ENCODE data around the gene TRIM75. TPM values are rescaled to one million over a fixed set of nuclear protein-coding genes. Genes with fewer than 3 reads are reported as not detected.
"Not testable (repeated sequence)": the region's sequence is repeated elsewhere in the genome, so short reads cannot be mapped to it uniquely, and the experiment has no call there.

TRIM75 gene
- total RNA-seq, result not detected

GRCh38 chr4:165053645-165054044 is at the start of gene TRIM75:
TSS of gene TRIM75 (plus strand) at chr4:165053866. CDS start at chr4:165059148, 5,282 bp downstream.
- no peak for DNase-seq

- DNase-seq, result no peak
Measured at GRCh38 chr4:165005352-165005925, 48.2 kb upstream of the TRIM75 start.

- DNase-seq, result no peak
Measured at GRCh38 chr4:165006456-165006855, 47.2 kb upstream of the TRIM75 start.

- no peak for DNase-seq
Measured at GRCh38 chr4:165006886-165007285, 46.8 kb upstream of the TRIM75 start.

GRCh38 chr4:165009493-165010227 is 44.0 kb upstream of the TRIM75 start:
- no peak for DNase-seq

DNA sequence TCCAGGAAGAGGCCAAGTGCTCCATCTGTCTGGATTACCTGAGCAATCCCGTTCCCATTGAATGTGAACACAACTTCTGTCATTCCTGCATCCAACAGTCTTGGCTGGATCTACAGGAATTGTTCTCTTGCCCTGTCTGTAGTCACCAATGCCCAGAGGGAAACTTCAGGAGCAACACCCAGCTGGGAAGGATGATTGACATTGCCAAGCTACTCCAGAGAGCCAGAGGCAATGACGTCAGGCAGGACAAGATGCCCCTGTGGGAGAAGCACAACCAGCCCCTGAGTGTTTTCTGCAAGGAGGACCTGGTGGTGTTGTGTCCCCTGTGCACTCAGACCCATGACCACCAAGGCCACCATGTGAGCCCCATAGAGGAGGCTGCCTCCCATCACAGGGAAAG is 43.2 kb upstream of the TRIM75 start:
- no peak for DNase-seq

DNA sequence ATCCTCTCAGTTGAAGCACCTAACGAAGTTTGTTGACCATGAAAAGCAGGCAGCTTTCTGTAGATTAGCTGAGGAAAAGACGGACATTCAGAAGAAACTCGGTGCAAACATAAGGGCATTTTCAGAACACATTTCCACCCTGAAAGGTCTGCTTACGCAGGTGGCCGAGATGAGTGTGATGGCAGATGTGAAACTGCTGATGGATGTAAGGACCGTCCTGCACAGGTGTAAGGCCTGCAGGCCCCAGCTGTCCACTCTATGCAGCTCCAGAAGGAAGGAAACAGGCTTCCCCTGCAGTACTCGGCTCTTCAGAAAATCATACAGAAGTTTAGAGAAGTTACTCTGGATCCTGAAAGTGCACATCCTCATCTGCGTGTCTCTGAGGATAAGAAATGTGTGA is 42.7 kb upstream of the TRIM75 start:
- no peak for DNase-seq

DNA sequence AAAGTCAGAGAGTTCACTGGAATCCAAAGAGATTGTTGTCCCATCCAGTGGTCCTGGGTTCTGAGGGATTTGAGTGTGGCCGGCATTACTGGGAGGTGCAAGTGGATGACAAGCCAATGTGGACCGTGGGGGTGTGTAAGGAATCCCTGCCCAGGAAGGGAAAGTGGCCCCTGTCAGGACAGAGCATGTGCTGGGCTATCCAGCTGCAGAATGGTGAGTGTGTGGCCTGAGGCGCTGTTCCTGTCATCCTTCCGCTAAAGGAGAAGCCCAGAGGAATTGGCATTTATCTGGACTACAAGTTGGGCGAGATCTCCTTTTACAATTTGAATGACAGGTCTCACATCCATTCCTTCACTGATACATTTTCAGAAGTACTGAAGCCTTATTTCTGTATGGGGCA is 42.3 kb upstream of the TRIM75 start:
- no peak for DNase-seq

- DNase-seq, result no peak
Measured at GRCh38 chr4:165013691-165014090, 40.0 kb upstream of the TRIM75 start.

DNA sequence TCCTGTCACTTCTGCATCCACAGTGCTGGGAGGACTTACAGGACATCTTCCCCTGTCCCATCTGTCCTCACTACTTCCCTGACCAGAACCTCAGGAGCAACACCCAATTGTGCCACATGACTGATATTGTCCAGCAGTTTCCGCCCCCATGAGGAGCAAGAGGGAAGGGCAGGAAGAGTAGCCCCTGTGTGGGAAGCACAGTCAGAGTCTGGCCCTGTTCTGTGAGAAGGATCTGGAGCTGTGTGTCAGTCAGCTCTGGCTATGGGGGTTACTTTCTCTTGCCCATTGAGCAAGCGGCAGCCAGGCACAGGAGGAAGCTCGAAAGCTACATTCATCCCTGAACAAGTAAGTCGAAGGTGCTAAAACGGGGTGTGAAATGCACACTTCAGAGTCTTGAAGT is 36.7 kb upstream of the TRIM75 start:
- no peak for DNase-seq

GRCh38 chr4:165019995-165020394 is 33.7 kb upstream of the TRIM75 start:
- DNase-seq, result not testable (repeated sequence)

- DNase-seq, result not testable (repeated sequence)
Measured at GRCh38 chr4:165025782-165026181, 27.9 kb upstream of the TRIM75 start.

DNA sequence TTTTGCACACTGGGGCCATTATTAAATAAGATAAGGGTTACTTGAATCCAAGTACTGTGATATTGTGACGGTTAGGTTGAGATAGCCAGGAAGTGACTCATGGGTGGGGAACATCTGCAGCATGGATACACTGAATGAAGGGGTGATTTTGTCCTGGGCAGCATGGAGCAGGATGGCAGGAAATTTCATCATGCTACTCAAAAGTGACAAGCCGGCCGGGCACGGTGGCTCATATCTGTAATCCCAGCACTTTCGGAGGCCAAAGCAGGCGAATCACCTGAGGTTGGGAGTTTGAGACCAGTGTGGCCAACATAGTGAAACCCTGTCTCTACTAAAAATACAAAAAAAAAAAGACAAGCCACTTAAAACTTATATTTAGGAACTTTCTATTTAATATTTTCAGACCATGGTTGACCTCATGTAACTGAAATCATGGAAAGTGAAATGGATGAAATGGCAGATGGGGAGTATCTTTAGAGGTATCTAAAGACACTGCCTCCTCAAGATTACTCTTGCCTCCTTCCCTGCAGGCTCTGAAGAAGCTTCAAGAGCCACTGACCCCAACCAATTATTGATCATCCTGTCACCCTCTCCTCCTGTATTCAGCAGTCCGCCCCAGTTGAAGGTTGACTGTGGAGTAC is 25.8 kb upstream of the TRIM75 start:
- DNase-seq, result no peak

DNA sequence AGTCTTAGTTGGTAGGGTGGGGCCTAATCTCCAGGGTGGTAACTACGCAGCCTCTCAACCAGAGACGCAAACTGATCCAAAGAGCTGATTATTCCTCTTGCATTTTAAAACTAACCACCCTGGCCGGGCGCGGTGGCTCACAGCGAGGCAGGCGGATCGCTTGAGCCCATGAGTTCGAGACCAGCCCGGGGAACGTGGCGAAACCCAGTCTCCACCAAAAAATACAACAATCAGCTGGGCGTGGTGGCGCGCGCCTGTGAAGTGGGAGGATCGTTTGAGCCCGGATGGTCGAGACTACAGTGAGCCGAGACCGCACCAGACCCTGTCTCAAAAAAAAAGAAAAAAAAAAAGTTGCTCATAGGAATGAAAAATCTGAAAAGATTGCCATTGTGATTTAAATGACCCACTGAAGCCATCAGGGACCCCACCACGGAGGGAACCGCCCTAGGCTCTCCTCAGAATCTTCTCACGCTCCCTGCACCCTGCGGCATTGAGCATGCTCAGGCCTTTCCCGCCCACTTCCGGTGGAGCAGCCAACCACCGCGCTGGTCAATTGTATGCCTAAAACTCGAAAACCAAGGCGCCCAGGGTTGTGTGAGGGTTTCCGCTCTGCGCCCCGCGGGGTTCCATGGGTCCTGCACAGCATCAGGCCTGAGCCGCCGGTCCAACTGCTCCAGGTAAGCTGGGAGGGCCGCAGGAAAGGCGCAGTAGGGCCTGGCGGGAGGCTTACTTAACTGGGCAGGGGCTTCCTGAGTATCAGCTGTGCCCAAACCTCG is 22.0 kb upstream of the TRIM75 start, which contains the start of gene TRIM60:
TRIM60 (plus strand) TSS at position 564 of the 776 bp plus-strand sequence. CDS start 8,074 bp downstream, outside the sequence.
- DNase-seq, result no peak

DNA sequence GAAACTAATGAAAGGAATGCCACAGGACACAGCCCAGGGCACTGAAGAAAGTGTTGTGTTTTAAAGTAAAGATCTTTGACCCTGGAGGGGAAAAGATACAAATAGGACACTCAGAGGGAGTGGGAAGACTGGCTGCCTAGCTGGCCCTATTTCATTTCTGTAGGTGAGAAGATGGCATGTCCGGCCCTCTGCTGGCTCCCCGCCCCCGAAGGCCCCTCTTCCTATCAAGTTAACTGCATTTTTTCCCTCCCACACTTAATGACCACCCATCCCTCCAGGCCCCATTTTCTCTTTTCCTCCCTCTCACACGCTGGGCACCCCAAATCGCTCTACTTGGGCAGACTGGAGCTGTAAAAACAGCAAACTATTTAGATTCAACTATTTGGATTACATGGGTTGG is 5.5 kb upstream of the TRIM75 start:
- no peak for DNase-seq

GRCh38 chr4:165052627-165053026 is 1.0 kb upstream of the TRIM75 start:
- no peak for DNase-seq

DNA sequence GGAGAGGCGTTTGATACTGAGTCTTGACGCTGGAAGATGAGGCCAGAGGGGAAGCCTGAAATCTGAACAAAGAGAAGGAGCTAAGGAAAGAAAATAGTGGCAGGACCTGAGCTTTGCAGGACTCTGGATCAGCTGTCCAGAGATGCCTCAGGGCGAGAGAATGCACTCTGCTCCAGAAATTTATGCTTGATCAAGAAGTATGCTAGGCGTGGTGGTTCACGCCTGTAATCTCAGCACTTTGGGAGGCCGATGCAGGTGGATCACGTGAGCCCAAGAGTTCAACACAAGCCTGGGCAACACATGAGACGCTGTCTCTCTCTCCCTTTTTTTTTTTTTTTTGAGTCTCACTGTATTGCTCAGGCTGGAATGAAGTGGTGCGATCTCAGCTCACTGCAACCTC is 1.9 kb downstream of the TRIM75 start:
- DNase-seq, result no peak

DNA sequence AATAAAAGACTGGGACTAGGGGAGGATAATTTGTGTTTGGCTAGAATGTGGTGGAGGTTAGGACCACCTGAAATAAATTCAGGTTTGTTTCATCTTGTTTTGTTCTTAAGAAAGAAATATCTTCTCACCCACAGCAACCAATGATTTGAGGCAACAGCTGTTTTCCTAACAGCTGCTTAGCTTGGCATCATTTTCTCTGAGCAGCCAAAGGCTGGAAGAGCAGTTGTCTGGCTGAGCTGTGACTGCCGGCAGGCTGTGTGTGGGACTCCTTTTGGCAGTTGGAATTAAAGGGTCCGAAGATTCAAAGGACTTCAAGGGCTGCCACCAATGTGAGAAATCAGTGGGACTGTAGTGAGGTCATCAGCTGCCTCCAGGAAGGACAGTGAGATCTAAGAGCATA is 5.0 kb downstream of the TRIM75 start:
- peak; percentile 93 for DNase-seq

- DNase-seq, result peak; percentile 42
Measured at GRCh38 chr4:165059386-165059785, 5.7 kb downstream of the TRIM75 start.

DNA sequence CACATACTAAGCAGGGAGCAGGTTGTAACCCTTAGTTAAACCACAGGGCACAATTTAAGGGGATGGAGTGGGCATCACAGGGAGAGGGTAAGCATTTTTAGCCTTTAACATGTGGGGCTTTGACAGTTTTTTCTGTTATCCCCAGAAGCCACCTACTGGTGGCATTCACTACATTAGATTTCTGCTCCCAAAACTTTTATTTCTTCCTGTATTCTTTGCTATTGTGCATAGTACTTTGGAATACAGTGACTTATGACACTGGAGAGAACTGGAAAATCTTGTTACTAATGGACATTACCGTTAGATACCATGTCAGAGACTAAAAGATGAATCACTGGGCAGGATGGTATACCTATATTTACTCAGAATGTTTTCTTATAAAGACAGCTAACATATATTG is 7.3 kb downstream of the TRIM75 start:
- DNase-seq, result peak; percentile 14

- no peak for DNase-seq
Measured at GRCh38 chr4:165070560-165070959, 16.9 kb downstream of the TRIM75 start.

DNA sequence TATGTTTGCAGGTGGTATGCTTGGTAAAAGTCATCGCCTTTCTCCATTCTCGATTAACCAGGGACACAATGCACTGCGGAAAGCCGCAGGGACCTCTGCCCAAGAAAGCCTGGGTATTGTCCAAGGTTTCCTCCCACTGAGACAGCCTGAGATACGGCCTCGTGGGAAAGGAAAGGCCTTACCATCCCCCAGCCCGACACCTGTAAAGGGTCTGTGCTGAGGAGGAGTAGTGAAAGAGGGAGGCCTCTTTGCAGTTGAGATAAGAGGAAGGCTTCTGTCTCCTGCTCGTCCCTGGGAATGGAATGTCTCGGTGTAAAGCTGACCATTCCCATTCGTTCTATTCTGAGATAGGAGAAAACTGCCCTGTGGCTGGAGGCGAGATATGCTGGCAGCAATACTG is 19.7 kb downstream of the TRIM75 start:
- DNase-seq, result not testable (repeated sequence)

Measured in tongue (tissue), 2 donors.